HCT116 (cell line): Measurements from ENCODE around the gene FCRL6. TPM values are rescaled to one million over a fixed set of nuclear protein-coding genes. Genes with fewer than 3 reads are reported as not detected.

ENCODE experiments used
- ATAC-seq: fragments of 200-7000 bp; cut with Tn5 transposase; 2 replicates; pipeline ENCODE4 v1.9.1; 2020; ENCODE audit warnings: mild to moderate bottlenecking, moderate library complexity
- BruUV-seq: library from RNA; stranded (reverse); fragments of 400-500 nt; replicated peaks from 2 replicates; lab custom pipeline; 2021; lab: Mats Ljungman, UMichigan
- CTCF ChIA-PET: fragments of 300-600 bp; sonication (Branson Sonifier 250); formaldehyde crosslinking; loops from one replicate; lab custom pipeline; 2021; ENCODE audit warnings: antibody characterized with exemption; lab: Charles Lee
- POLR2A ChIA-PET: fragments of 300-600, 350-600 bp; sonication (Branson Sonifier 250); formaldehyde crosslinking; loops from one replicate; lab custom pipeline; 2021; ENCODE audit warnings: antibody characterized with exemption; lab: Charles Lee
- RAD21 ChIA-PET, 2 experiments: fragments of 300-600 bp; sonication (Branson Sonifier 250); formaldehyde crosslinking; loops; one replicate each; lab custom pipeline; 2023; ENCODE audit warnings: low total read pairs in 2 of 2; ENCODE audit not compliant: uncharacterized antibody in 2 of 2, unreplicated experiment in 2 of 2, low non-redundant PET in 1 of 2; lab: Charles Lee
- DNase-seq: peaks from one replicate; pipeline ENCODE4 v3.0.0-alpha.2; 2010; ENCODE audit warnings: low read depth, low spot score
- H2AFZ ChIP-seq: fragments of 200-600 bp; shearing (Covaris generic), sonication (generic); 2 replicates; pipeline ENCODE4 v1.6.1; 2017; ENCODE audit warnings: low read depth, mixed run types, mixed read lengths, antibody characterized with exemption, low read length; ENCODE audit not compliant: poor library complexity, severe bottlenecking
- H3K27ac ChIP-seq: 2 replicates; pipeline ENCODE4 v1.5.1; 2012; ENCODE audit warnings: low read depth, low read length
- H3K27me3 ChIP-seq: fragments of 200-600 bp; sonication (generic); 2 replicates; pipeline ENCODE4 v1.6.1; 2016; ENCODE audit warnings: mixed run types, low read length, mixed read lengths; ENCODE audit not compliant: insufficient read depth
- H3K36me3 ChIP-seq, 2 experiments: fragments of 200-500 bp in 1 of 2; fragments of 200-600 bp in 1 of 2; sonication (Bioruptor generic) in 1 of 2; sonication (generic) in 1 of 2; 2 replicates each; pipeline versions ENCODE4 v1.5.1 to v1.6.1; 2014 to 2016; ENCODE audit warnings: low read length in 2 of 2, inconsistent platforms in 1 of 2, mixed read lengths in 1 of 2, mixed run types in 1 of 2; ENCODE audit not compliant: insufficient read depth in 2 of 2, control insufficient read depth in 1 of 2
- H3K4me1 ChIP-seq, 2 experiments: fragments of 200-600 bp in 1 of 2; sonication (generic) in 1 of 2; 2 replicates each; pipeline versions ENCODE4 v1.5.1 to v1.6.1; 2012 to 2017; ENCODE audit warnings: low read length in 2 of 2, inconsistent platforms in 1 of 2, mild to moderate bottlenecking in 1 of 2, mixed read lengths in 1 of 2, mixed run types in 1 of 2, moderate library complexity in 1 of 2; ENCODE audit not compliant: insufficient read depth in 2 of 2, control insufficient read depth in 1 of 2
- H3K4me2 ChIP-seq: fragments of 200-600 bp; sonication (generic); 2 replicates; pipeline ENCODE4 v1.6.1; 2017; ENCODE audit warnings: mixed run types, low read length, mixed read lengths
- H3K4me3 ChIP-seq, 2 experiments: fragments of 200-600 bp in 1 of 2; sonication (generic) in 1 of 2; replicated peaks in 1 of 2; 2 replicates each; pipeline ENCODE4 v1.5.1; 2011 to 2016; ENCODE audit warnings: low read length in 2 of 2, control low read depth in 1 of 2, low read depth in 1 of 2, mild to moderate bottlenecking in 1 of 2, mixed read lengths in 1 of 2, mixed run types in 1 of 2
- H3K79me2 ChIP-seq: fragments of 200-600 bp; sonication (generic); 2 replicates; pipeline ENCODE4 v1.6.1; 2017; ENCODE audit warnings: mild to moderate bottlenecking, mixed run types, low read length, moderate library complexity, mixed read lengths; ENCODE audit not compliant: insufficient read depth
- H3K9ac ChIP-seq: fragments of 200-600 bp; sonication (generic); 2 replicates; pipeline ENCODE4 v1.6.1; 2016; ENCODE audit warnings: low read length, mixed read lengths
- H3K9me2 ChIP-seq: fragments of 200-600 bp; sonication (generic), shearing (Covaris generic); 2 replicates; pipeline ENCODE4 v1.6.1; 2017; ENCODE audit warnings: mixed run types, mild to moderate bottlenecking, moderate library complexity; ENCODE audit not compliant: insufficient read depth
- H3K9me3 ChIP-seq, 2 experiments: fragments of 200-500 bp in 1 of 2; fragments of 200-600 bp in 1 of 2; sonication (Bioruptor generic) in 1 of 2; sonication (generic) in 1 of 2; 2 replicates each; pipeline ENCODE4 v1.6.1; 2014 to 2017; ENCODE audit warnings: low read length in 2 of 2, mixed read lengths in 2 of 2, inconsistent platforms in 1 of 2, low read depth in 1 of 2, mild to moderate bottlenecking in 1 of 2, mixed run types in 1 of 2, moderate library complexity in 1 of 2; ENCODE audit not compliant: control insufficient read depth in 1 of 2, insufficient read depth in 1 of 2
- H4K20me1 ChIP-seq: fragments of 200-600 bp; sonication (generic), shearing (Covaris generic); 2 replicates; pipeline ENCODE4 v1.6.1; 2017; ENCODE audit warnings: mixed run types, mild to moderate bottlenecking, moderate library complexity; ENCODE audit not compliant: insufficient read depth
- CBX3 ChIP-seq: IDR thresholded peaks from 2 replicates; pipeline ENCODE4 v1.6.1; 2012; ENCODE audit warnings: low read depth
- EGR1 ChIP-seq: IDR thresholded peaks from 2 replicates; pipeline ENCODE4 v1.6.1; 2012; ENCODE audit warnings: low read depth
- EZH2 ChIP-seq: fragments of 200-600 bp; sonication (generic); IDR thresholded peaks from 2 replicates; pipeline ENCODE4 v1.6.1; 2017; ENCODE audit warnings: antibody characterized with exemption, mixed run types
- EZH2phosphoT487 ChIP-seq: fragments of 200-600 bp; IDR thresholded peaks from 2 replicates; pipeline ENCODE4 v1.6.1; 2018; ENCODE audit warnings: antibody characterized with exemption, borderline replicate concordance
- MAX ChIP-seq: IDR thresholded peaks from 2 replicates; pipeline ENCODE4 v1.6.1; 2012
- POLR2A ChIP-seq: IDR thresholded peaks from 2 replicates; pipeline ENCODE4 v1.7.0; 2011; ENCODE audit warnings: borderline replicate concordance; ENCODE audit not compliant: insufficient read depth, insufficient read length; ENCODE audit errors: extremely low read depth
- RAD21 ChIP-seq: IDR thresholded peaks from 2 replicates; pipeline ENCODE4 v1.6.1; 2012; ENCODE audit warnings: low read depth, mild to moderate bottlenecking
- SP1 ChIP-seq: IDR thresholded peaks from 2 replicates; pipeline ENCODE4 v1.6.1; 2012; ENCODE audit warnings: low read depth
- ZBTB33 ChIP-seq: IDR thresholded peaks from 2 replicates; pipeline ENCODE4 v1.6.1; 2011; ENCODE audit warnings: mild to moderate bottlenecking, low read length, moderate library complexity; ENCODE audit not compliant: insufficient replicate concordance; ENCODE audit errors: extremely low read depth
- ZNF274 ChIP-seq: fragments of 200-500 bp; sonication (Bioruptor generic); IDR thresholded peaks from 2 replicates; pipeline ENCODE4 v1.6.1; 2014; ENCODE audit warnings: mild to moderate bottlenecking, low read depth, low read length, inconsistent platforms
- intact Hi-C: fragments of 100-400 bp; cut with micrococcal nuclease; formaldehyde crosslinking; loops from 2 replicates; pipeline ENCODE4 v1.10.0; 2022
- total RNA-seq: library from RNA; stranded (reverse); gene quantifications from one replicate; pipeline ENCODE4 v1.2.1, GENCODE V29; 2021; ENCODE audit not compliant: unreplicated experiment
- TF ChIP-seq, protein P1 (sequence below), 3 experiments: fragments of 200-600 bp in 1 of 3; sonication (generic) in 1 of 3; IDR thresholded peaks in 2 of 3; conservative IDR thresholded peaks in 1 of 3; 2 replicates each; pipeline ENCODE4 v1.5.1; 2012 to 2017; ENCODE audit warnings: low read depth in 2 of 3, low read length in 2 of 3, antibody characterized with exemption in 1 of 3, borderline replicate concordance in 1 of 3, control low read depth in 1 of 3, mild to moderate bottlenecking in 1 of 3, mixed read lengths in 1 of 3, mixed run types in 1 of 3, moderate library complexity in 1 of 3; ENCODE audit not compliant: insufficient read depth in 1 of 3

FCRL6 gene
- total RNA-seq, 1 experiment from 2014 or later: not detected

GRCh38 chr1:159790237-159790917, 11.8 kb upstream of the FCRL6 start:
- H3K9me2 ChIP-seq: no peaks in the 10 kb centered on the region
- TF ChIP-seq EZH2: no peak
- TF ChIP-seq EGR1: no peak
- peak; percentile 64 for TF ChIP-seq RAD21
- TF ChIP-seq, protein P1, sequence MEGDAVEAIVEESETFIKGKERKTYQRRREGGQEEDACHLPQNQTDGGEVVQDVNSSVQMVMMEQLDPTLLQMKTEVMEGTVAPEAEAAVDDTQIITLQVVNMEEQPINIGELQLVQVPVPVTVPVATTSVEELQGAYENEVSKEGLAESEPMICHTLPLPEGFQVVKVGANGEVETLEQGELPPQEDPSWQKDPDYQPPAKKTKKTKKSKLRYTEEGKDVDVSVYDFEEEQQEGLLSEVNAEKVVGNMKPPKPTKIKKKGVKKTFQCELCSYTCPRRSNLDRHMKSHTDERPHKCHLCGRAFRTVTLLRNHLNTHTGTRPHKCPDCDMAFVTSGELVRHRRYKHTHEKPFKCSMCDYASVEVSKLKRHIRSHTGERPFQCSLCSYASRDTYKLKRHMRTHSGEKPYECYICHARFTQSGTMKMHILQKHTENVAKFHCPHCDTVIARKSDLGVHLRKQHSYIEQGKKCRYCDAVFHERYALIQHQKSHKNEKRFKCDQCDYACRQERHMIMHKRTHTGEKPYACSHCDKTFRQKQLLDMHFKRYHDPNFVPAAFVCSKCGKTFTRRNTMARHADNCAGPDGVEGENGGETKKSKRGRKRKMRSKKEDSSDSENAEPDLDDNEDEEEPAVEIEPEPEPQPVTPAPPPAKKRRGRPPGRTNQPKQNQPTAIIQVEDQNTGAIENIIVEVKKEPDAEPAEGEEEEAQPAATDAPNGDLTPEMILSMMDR (IDR thresholded peaks at IDR 0.05 in 2 of 3, conservative IDR thresholded peaks at IDR 0.05 in 1 of 3; ENCODE audit: borderline replicate concordance in 1 of 3, insufficient read depth in 1 of 3, low read depth in 2 of 3, low read length in 2 of 3): peak; percentile 54 to 74 (median 65); a peak in 5 of 6 replicates
- no peak for TF ChIP-seq ZNF274
- TF ChIP-seq POLR2A: no peak
- no peak for TF ChIP-seq EZH2phosphoT487
- TF ChIP-seq MAX: peak; percentile 28; the same call in 1 of the 2 replicates
- TF ChIP-seq SP1: no peak
- TF ChIP-seq ZBTB33: no peak
- 0 out of 2 replicates have a peak, but pooled peaks have one; percentile 12 for TF ChIP-seq CBX3
- ATAC-seq (peak; percentile 85), DNase-seq (peak; percentile 24)
- H4K20me1 ChIP-seq: no peaks in the 10 kb centered on the region
- no peak overlapping the region for H3K27ac ChIP-seq
- no peaks in the 10 kb centered on the region for H3K36me3 ChIP-seq
- H2AFZ ChIP-seq: no peak overlapping the region
- POLR2A ChIA-PET: no interaction called here
- H3K9me3 ChIP-seq: no peaks in the 10 kb centered on the region
- no peak overlapping the region for H3K4me2 ChIP-seq
- no TSS peak for BruUV-seq
- RAD21 ChIA-PET: no interaction called here
- intact Hi-C loops: loop anchor here (10.0 kb wide), 1 partner anchor 366 kb away; no protein-coding TSS in a partner anchor
- no peaks in the 10 kb centered on the region for H3K79me2 ChIP-seq
- CTCF ChIA-PET: interaction anchor here (0.7 to 1.2 kb wide), 14 partner anchors 9 to 658 kb away, joined by 3 to 17 read pairs (median 4); partner anchors contain the start of genes DUSP23 and IGSF9
- peaks cover 19% of the 10 kb centered on the region; the same call in 1 of the 2 replicates for H3K27me3 ChIP-seq
- H3K4me1 ChIP-seq: no peaks in the 10 kb centered on the region
- no peak overlapping the region for H3K9ac ChIP-seq
- H3K4me3 ChIP-seq: no peak overlapping the region
